Lung (tissue), 12 donors: ENCODE results near the gene ZNF202. TPM values are rescaled to one million over a fixed set of nuclear protein-coding genes. Genes with fewer than 3 reads are reported as not detected.

Source experiments
- ATAC-seq: fragments of 200-7000 bp; cut with Tn5 transposase; one replicate; pipeline ENCODE4 v1.9.1; 2020; ENCODE audit warnings: moderate number of reproducible peaks; ENCODE audit not compliant: insufficient read depth, low FRiP score
- DNase-seq, 3 donors: peaks; one replicate each; pipeline ENCODE4 v3.0.0-alpha.2; 2013 to 2017
- H3K27ac ChIP-seq, 2 donors: one replicate each; pipeline ENCODE4 v1.5.1; 2013; ENCODE audit warnings: mild to moderate bottlenecking in 2 of 2, moderate library complexity in 2 of 2, control low read depth in 1 of 2, inconsistent platforms in 1 of 2, low read depth in 1 of 2, low read length in 1 of 2
- H3K27me3 ChIP-seq, 3 donors: one replicate each; pipeline ENCODE4 v1.5.1; 2013; ENCODE audit warnings: low read length in 2 of 3; ENCODE audit not compliant: control insufficient read depth in 3 of 3, insufficient read depth in 3 of 3
- H3K36me3 ChIP-seq, 4 donors: one replicate each; pipeline ENCODE4 v1.5.1; 2013; ENCODE audit warnings: low read length in 4 of 4, mild to moderate bottlenecking in 1 of 4, moderate library complexity in 1 of 4; ENCODE audit not compliant: control insufficient read depth in 4 of 4, insufficient read depth in 4 of 4
- H3K4me1 ChIP-seq, 5 donors: one replicate each; pipeline ENCODE4 v1.5.1; 2013; ENCODE audit warnings: low read length in 5 of 5, mild to moderate bottlenecking in 2 of 5, moderate library complexity in 1 of 5; ENCODE audit not compliant: control insufficient read depth in 5 of 5, insufficient read depth in 5 of 5
- H3K4me3 ChIP-seq: one replicate; pipeline ENCODE4 v1.5.1; 2013; ENCODE audit warnings: mild to moderate bottlenecking, control low read depth, moderate library complexity
- H3K9ac ChIP-seq, 2 donors: one replicate each; pipeline ENCODE4 v1.5.1; 2013; ENCODE audit warnings: low read length in 2 of 2, control low read depth in 1 of 2; ENCODE audit not compliant: insufficient read depth in 1 of 2
- H3K9me3 ChIP-seq, 4 donors: one replicate each; pipeline ENCODE4 v1.5.1; 2013; ENCODE audit warnings: low read length in 3 of 4, mild to moderate bottlenecking in 1 of 4, moderate library complexity in 1 of 4; ENCODE audit not compliant: control insufficient read depth in 4 of 4, insufficient read depth in 3 of 4
- CTCF ChIP-seq: IDR thresholded peaks from 2 replicates; pipeline ENCODE4 v1.5.1; 2012; ENCODE audit warnings: mild to moderate bottlenecking; ENCODE audit errors: control extremely low read depth, extremely low read depth
- WGBS, 2 donors: extraction: QIAGEN DNeasy Blood & Tissue Kit; methylation state at CpG; one replicate each; pipeline ENCODE4 v1.1.7; 2013; 5-methylcytosine and 5-hydroxymethylcytosine counted together
- polyA plus RNA-seq, 2 donors: library from polyadenylated mRNA; stranded (reverse); fragments of 200-250 nt; gene quantifications; one replicate each; pipeline ENCODE4 v1.2.1, GENCODE V29; 2013
- total RNA-seq, 2 donors: library from RNA; depleted of rRNA in 1 of 2; stranded (reverse); fragments of >200 nt in 1 of 2; gene quantifications; one replicate each; pipeline ENCODE4 v1.2.1, GENCODE V29; 2014 to 2021
- donor health status: control.
- donor health status: control.
- donor health status: Bipolar disorder and iron deficiency.
- donor health status: healthy.
- donor health status: DM: yes; HTN: yes; CAD: no.

The ZNF202 gene
- total and polyA plus RNA-seq, 4 donors: 6.7 to 10.8 (median 9.0) TPM

DNA sequence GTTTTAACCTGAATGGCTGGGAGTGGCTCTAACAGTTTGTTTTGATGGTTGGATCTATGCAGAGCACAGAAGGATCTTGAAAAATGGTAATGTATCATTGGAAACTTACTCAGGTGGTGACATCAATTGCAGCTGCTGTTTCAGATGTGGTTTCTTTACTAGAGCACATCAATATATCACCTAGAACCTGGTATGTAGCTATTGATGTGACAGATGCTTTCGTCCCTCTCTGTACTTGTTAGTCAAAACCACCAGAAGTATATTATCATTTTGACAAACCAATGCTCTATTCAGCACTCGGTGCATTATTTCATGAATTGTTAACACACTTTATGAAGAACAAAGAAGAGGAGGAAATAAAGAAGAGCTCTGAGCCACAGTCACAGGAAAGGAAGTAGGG lies 60.4 kb downstream of the ZNF202 start:
- Histone ChIP-seq H3K4me3 (no peak overlapping the region), H3K27ac (no peak overlapping the region), H3K4me1 (no peaks in the 10 kb centered on the region), H3K27me3 (no peaks in the 10 kb centered on the region), H3K9me3 (no peaks in the 10 kb centered on the region), H3K36me3 (no peaks in the 10 kb centered on the region), H3K9ac (no peak overlapping the region)
- DNase-seq: no peak
- TF ChIP-seq CTCF: no peak
- WGBS, 2 donors: 77 to 83% methylated on average over 2 of the region's 2 CpGs
- no peak for ATAC-seq

DNA sequence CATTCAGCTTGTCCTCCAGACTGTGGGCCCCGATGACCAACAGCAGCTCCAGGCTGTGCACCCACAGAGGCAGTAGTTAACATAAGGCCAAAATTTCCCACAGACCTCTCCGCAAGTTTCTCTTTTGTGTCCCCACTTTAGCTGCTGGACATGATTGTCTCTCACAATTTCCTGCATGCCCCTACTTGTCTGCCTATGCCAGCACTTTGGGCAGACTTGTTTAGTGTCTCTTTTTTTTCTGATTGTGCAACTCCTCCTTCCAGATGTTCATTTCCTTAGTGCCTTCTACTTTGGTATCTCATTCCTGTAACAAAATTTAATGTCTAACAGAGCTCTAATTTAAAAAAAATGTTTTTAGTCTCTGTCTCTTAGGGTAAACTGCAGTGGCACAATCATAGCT lies 63.2 kb downstream of the ZNF202 start:
- 96 to 98% methylated on average over 2 of the region's 2 CpGs for WGBS, 2 donors
- Histone ChIP-seq H3K9me3 (no peaks in the 10 kb centered on the region), H3K4me3 (no peak overlapping the region), H3K27ac (no peak overlapping the region), H3K4me1 (no peaks in the 10 kb centered on the region), H3K27me3 (no peaks in the 10 kb centered on the region), H3K9ac (no peak overlapping the region), H3K36me3 (no peaks in the 10 kb centered on the region)
- DNase-seq (no peak), ATAC-seq (no peak)
- TF ChIP-seq CTCF: no peak

GRCh38 chr11:123677510-123677909 lies 64.0 kb downstream of the ZNF202 start:
- Histone ChIP-seq H3K36me3 (no peaks in the 10 kb centered on the region), H3K9me3 (no peaks in the 10 kb centered on the region), H3K27me3 (no peaks in the 10 kb centered on the region), H3K9ac (no peak overlapping the region), H3K27ac (no peak overlapping the region), H3K4me1 (no peaks in the 10 kb centered on the region), H3K4me3 (no peak overlapping the region)
- no peak for TF ChIP-seq CTCF
- 73 to 82% methylated on average over 2 of the region's 2 CpGs for WGBS, 2 donors
- DNase-seq: no peak
- ATAC-seq: no peak

DNA sequence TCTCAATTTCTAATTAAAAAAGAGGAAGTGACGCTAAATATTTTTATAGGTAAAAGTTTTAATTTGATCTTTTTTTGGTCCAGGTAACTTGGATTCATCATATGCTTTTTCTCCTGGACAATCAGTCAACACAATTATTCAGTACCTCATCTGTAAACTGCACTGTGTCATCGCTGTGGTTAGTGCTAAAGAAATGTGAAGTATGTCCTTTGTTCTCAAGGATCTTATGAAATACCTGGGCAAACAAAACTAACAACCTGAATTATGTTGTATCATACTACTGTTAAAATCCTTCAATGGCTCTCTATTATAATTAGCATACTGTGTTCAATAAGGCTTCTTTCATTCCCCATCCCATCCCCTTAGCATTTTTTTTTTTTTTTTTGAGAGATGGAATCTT lies 67.2 kb downstream of the ZNF202 start:
- peaks cover 0 to 3% (median 0%) of the 10 kb centered on the region in 4 donors for H3K9me3 ChIP-seq
- no peak for ATAC-seq
- H3K27me3 ChIP-seq: peaks cover 0 to 2% (median 0%) of the 10 kb centered on the region in 3 donors
- H3K36me3 ChIP-seq: no peaks in the 10 kb centered on the region
- H3K9ac ChIP-seq: no peak overlapping the region
- no peak for TF ChIP-seq CTCF
- no peaks in the 10 kb centered on the region for H3K4me1 ChIP-seq
- H3K27ac ChIP-seq: no peak overlapping the region
- no peak for DNase-seq
- 47 to 69% methylated on average over 2 of the region's 2 CpGs for WGBS, 2 donors
- H3K4me3 ChIP-seq: no peak overlapping the region
